A673 (cell line): ENCODE measurements around the gene RSPH9.

ENCODE experiments used
- EZH2 ChIP-seq: fragments of 200-600 bp; sonication (generic); IDR thresholded peaks from 2 replicates; pipeline ENCODE4 v1.6.1; 2017; ENCODE audit warnings: borderline replicate concordance, low read depth, mild to moderate bottlenecking, mixed read lengths, antibody characterized with exemption, low read length; ENCODE audit not compliant: poor library complexity, severe bottlenecking
- TF ChIP-seq, protein P1 (sequence below): fragments of 300-800, 200-600 bp; sonication (generic); conservative IDR thresholded peaks from 2 replicates; pipeline ENCODE4 v1.5.1; 2017; ENCODE audit warnings: low read depth, mild to moderate bottlenecking, antibody characterized with exemption, low read length, moderate library complexity, mixed read lengths

DNA sequence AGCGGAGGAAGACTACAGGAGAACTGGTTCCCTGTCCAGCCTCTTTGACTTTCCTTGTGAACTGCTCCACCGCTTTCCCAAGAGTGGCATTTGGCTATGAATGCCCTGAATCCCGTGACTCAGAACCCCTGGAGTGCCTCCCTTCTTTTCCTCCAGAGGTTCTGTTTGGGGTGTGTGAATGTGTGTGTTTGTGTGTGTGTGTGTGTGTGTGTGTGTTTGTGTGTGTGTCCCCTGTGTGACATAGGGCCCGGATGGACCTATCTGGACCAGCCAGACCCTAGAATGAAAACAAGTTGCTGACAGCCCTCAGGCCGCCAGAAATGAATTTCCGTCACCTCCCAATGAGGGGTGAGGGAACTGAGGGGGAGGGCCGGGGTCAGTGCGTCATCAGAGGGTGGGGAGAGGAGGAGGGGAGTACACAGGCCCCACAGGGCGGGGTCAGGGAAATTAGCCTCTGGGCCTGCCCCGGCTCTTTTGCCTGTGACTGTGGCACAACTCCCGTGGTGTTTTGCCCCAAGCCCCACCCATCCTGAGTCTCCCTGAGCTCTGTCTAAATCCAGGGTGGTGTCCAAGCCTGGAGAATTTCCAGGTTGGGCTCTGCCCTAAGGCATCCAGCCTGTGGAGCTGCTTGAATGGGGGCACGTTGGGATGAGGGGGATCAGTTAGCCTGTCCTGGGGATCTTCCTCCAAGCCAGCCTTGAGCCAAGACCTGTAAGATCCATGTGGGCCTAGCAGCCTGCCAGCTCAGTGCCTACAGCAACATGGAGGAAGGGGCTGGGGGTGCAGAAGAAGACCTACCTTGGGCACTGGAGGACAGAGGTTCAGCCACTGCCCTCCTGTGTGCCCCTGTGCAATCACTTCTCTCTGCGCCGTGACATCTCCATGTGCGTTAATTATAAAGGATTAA is 58.0 kb downstream of the RSPH9 start:
- no peak for TF ChIP-seq EZH2
- TF ChIP-seq, protein P1, sequence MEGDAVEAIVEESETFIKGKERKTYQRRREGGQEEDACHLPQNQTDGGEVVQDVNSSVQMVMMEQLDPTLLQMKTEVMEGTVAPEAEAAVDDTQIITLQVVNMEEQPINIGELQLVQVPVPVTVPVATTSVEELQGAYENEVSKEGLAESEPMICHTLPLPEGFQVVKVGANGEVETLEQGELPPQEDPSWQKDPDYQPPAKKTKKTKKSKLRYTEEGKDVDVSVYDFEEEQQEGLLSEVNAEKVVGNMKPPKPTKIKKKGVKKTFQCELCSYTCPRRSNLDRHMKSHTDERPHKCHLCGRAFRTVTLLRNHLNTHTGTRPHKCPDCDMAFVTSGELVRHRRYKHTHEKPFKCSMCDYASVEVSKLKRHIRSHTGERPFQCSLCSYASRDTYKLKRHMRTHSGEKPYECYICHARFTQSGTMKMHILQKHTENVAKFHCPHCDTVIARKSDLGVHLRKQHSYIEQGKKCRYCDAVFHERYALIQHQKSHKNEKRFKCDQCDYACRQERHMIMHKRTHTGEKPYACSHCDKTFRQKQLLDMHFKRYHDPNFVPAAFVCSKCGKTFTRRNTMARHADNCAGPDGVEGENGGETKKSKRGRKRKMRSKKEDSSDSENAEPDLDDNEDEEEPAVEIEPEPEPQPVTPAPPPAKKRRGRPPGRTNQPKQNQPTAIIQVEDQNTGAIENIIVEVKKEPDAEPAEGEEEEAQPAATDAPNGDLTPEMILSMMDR, result no peak
